HG03442 (cell line): ENCODE results near the gene ABCA3.
"Not testable (repeated sequence)": the region's sequence is repeated elsewhere in the genome, so short reads cannot be mapped to it uniquely, and the experiment has no call there.

Experiments used
- ATAC-seq: cut with Tn5 transposase; IDR thresholded peaks from one replicate; pipeline ENCODE4 v1.9.1; 2021; ENCODE audit warnings: mild to moderate bottlenecking, moderate library complexity; ENCODE audit not compliant: unreplicated experiment

ABCA3 gene

GRCh38 chr16:2280981-2281542 lies 59.5 kb downstream of the ABCA3 start:
- ATAC-seq = no peak

- no peak for ATAC-seq
Observed at GRCh38 chr16:2280461-2280860, 60.1 kb downstream of the ABCA3 start.

GRCh38 chr16:2278956-2279800 lies 61.4 kb downstream of the ABCA3 start:
- ATAC-seq = no peak

- ATAC-seq = no peak
Observed at GRCh38 chr16:2278272-2278608, 62.3 kb downstream of the ABCA3 start.

GRCh38 chr16:2277466-2278271 lies 62.9 kb downstream of the ABCA3 start:
- no peak for ATAC-seq

GRCh38 chr16:2276368-2277195 lies 63.9 kb downstream of the ABCA3 start:
- no peak for ATAC-seq

- ATAC-seq = no peak
Observed at GRCh38 chr16:2275476-2276367, 64.8 kb downstream of the ABCA3 start.

- no peak for ATAC-seq
Observed at GRCh38 chr16:2273931-2274330, 66.6 kb downstream of the ABCA3 start.

- ATAC-seq = no peak
Observed at GRCh38 chr16:2273484-2273883, 67.0 kb downstream of the ABCA3 start.

GRCh38 chr16:2271848-2272461 lies 68.6 kb downstream of the ABCA3 start:
- ATAC-seq = no peak

GRCh38 chr16:2270588-2271470 lies 69.7 kb downstream of the ABCA3 start:
- ATAC-seq = no peak

- no peak for ATAC-seq
Observed at GRCh38 chr16:2270070-2270462, 70.5 kb downstream of the ABCA3 start.

GRCh38 chr16:2267913-2268666 lies 72.4 kb downstream of the ABCA3 start, which contains the start of gene RNPS1:
Gene RNPS1 (minus strand): TSS chr16:2268126. CDS start chr16:2264643, 3,483 bp downstream.
- ATAC-seq = peak; percentile 76

- peak; percentile 57 for ATAC-seq
Observed at GRCh38 chr16:2267505-2267912, 73.0 kb downstream of the ABCA3 start.

- not testable (repeated sequence) for ATAC-seq
Observed at GRCh38 chr16:2266887-2267286, 73.6 kb downstream of the ABCA3 start.

- ATAC-seq = not testable (repeated sequence)
Observed at GRCh38 chr16:2263026-2263425, 77.5 kb downstream of the ABCA3 start.

GRCh38 chr16:2260250-2260649 lies 80.3 kb downstream of the ABCA3 start:
- ATAC-seq = no peak

GRCh38 chr16:2258530-2258929 lies 82.0 kb downstream of the ABCA3 start:
- not testable (repeated sequence) for ATAC-seq
